Astrocyte (in vitro differentiated cells and primary cell): Measurements from ENCODE around the gene NCF2. TPM values are rescaled to one million over a fixed set of nuclear protein-coding genes. Genes with fewer than 3 reads are reported as not detected.

ENCODE experiments used
- DNase-seq: peaks from one replicate; pipeline ENCODE4 v3.0.0-alpha.2; 2010; ENCODE audit warnings: low read depth
- FAIRE-seq: peaks from 2 replicates; lab custom pipeline; 2011; peaks lifted over from hg19 to GRCh38; lab: Jason Lieb, UNC
- H2AFZ ChIP-seq: 2 replicates; pipeline ENCODE4 v1.6.0; 2012; ENCODE audit warnings: low read depth, low read length, inconsistent platforms
- H3K27ac ChIP-seq: 2 replicates; pipeline ENCODE4 v1.5.1; 2011; ENCODE audit warnings: low read depth, low read length, inconsistent platforms
- H3K27me3 ChIP-seq: 2 replicates; pipeline ENCODE4 v1.6.0; 2011; ENCODE audit warnings: low read length, inconsistent platforms; ENCODE audit not compliant: insufficient read depth
- H3K36me3 ChIP-seq: 2 replicates; pipeline ENCODE4 v1.5.1; 2011; ENCODE audit warnings: low read length, inconsistent platforms; ENCODE audit not compliant: insufficient read depth
- H3K4me1 ChIP-seq: 2 replicates; pipeline ENCODE4 v1.5.1; 2011; ENCODE audit warnings: low read length, inconsistent platforms; ENCODE audit not compliant: insufficient read depth
- H3K4me2 ChIP-seq: 2 replicates; pipeline ENCODE4 v1.6.0; 2012; ENCODE audit warnings: low read length, inconsistent platforms
- H3K4me3 ChIP-seq: 2 replicates; pipeline ENCODE4 v1.5.1; 2011; ENCODE audit warnings: low read depth, mild to moderate bottlenecking, low read length, inconsistent platforms; ENCODE audit not compliant: insufficient read depth
- H3K79me2 ChIP-seq: 2 replicates; pipeline ENCODE4 v1.6.0; 2012; ENCODE audit warnings: mild to moderate bottlenecking, low read length, inconsistent platforms; ENCODE audit not compliant: insufficient read depth
- H3K9ac ChIP-seq: 2 replicates; pipeline ENCODE4 v1.6.0; 2012; ENCODE audit warnings: mild to moderate bottlenecking, low read length, inconsistent platforms
- H3K9me3 ChIP-seq: 2 replicates; pipeline ENCODE4 v1.5.1; 2012; ENCODE audit warnings: low read depth, mild to moderate bottlenecking, low read length, inconsistent platforms; ENCODE audit not compliant: insufficient read depth
- H4K20me1 ChIP-seq: 2 replicates; pipeline ENCODE4 v1.6.0; 2012; ENCODE audit warnings: low read length, inconsistent platforms; ENCODE audit not compliant: insufficient read depth
- H3K27ac Mint-ChIP-seq: one replicate; pipeline ENCODE4 v1.8.0; 2021; ENCODE audit warnings: mild to moderate bottlenecking, mixed read lengths; ENCODE audit not compliant: unreplicated experiment
- H3K27me3 Mint-ChIP-seq: one replicate; pipeline ENCODE4 v1.8.0; 2021; ENCODE audit warnings: low read depth, mixed read lengths; ENCODE audit not compliant: unreplicated experiment
- H3K36me3 Mint-ChIP-seq: one replicate; pipeline ENCODE4 v1.8.0; 2021; ENCODE audit warnings: low read depth, mixed read lengths; ENCODE audit not compliant: unreplicated experiment
- H3K4me1 Mint-ChIP-seq: one replicate; pipeline ENCODE4 v1.8.0; 2021; ENCODE audit warnings: low read depth, mixed read lengths; ENCODE audit not compliant: unreplicated experiment
- H3K4me3 Mint-ChIP-seq: one replicate; pipeline ENCODE4 v1.8.0; 2021; ENCODE audit warnings: mild to moderate bottlenecking, moderate library complexity, mixed read lengths; ENCODE audit not compliant: unreplicated experiment
- H3K9me3 Mint-ChIP-seq: one replicate; pipeline ENCODE4 v1.8.0; 2021; ENCODE audit warnings: mild to moderate bottlenecking, mixed read lengths; ENCODE audit not compliant: unreplicated experiment
- CTCF ChIP-seq: IDR thresholded peaks from 2 replicates; pipeline ENCODE4 v1.5.1; 2011; ENCODE audit warnings: low read depth, mild to moderate bottlenecking, inconsistent platforms, low read length, moderate library complexity; ENCODE audit not compliant: insufficient read depth
- EZH2 ChIP-seq: IDR thresholded peaks from 2 replicates; pipeline ENCODE4 v1.6.1; 2012; ENCODE audit warnings: mild to moderate bottlenecking, low read length, inconsistent platforms; ENCODE audit not compliant: insufficient read depth
- total RNA-seq: library from RNA; stranded (reverse); gene quantifications from 2 replicates; pipeline ENCODE4 v1.2.1, GENCODE V29; 2021

Gene NCF2
- total RNA-seq, 1 donor from 2014 or later, result 4.3 TPM

DNA sequence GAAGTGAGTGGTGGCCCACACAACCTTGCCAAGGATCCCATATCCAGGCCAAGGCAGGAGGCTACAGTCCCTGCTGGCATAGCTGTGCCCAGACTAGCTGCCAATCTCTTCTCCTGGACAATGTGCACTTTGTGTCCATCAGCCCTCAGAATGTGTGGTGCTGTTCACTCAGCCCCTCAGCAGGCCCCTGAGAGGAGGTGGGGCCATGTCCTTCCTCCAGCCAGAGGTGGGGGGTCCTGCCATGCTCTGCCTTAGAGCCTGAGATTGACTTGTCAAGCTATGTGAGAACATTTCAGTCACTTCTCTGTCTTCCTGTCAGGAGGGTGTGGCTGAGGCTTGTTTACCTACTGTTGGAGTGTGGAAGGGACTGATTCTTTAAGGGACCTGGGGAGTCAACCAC lies 1.4 kb downstream of the NCF2 start:
- Histone ChIP-seq H3K9me3 (no peaks in the 10 kb centered on the region), H3K27me3 (no peaks in the 10 kb centered on the region), H2AFZ (no peak overlapping the region), H3K36me3 (no peaks in the 10 kb centered on the region), H3K9ac (no peak overlapping the region), H3K27ac (no peak overlapping the region), H3K4me3 (no peak overlapping the region), H3K4me2 (no peak overlapping the region), H4K20me1 (no peaks in the 10 kb centered on the region), H3K4me1 (no peaks in the 10 kb centered on the region), H3K79me2 (no peaks in the 10 kb centered on the region)
- no peak for TF ChIP-seq EZH2
- TF ChIP-seq CTCF, result no peak
- DNase-seq, result no peak
- Mint-ChIP-seq H3K27ac (no peak overlapping the region), H3K27me3 (no peaks in the 10 kb centered on the region), H3K4me3 (no peak overlapping the region), H3K9me3 (no peaks in the 10 kb centered on the region), H3K4me1 (no peaks in the 10 kb centered on the region), H3K36me3 (no peaks in the 10 kb centered on the region)
- no peak for FAIRE-seq

DNA sequence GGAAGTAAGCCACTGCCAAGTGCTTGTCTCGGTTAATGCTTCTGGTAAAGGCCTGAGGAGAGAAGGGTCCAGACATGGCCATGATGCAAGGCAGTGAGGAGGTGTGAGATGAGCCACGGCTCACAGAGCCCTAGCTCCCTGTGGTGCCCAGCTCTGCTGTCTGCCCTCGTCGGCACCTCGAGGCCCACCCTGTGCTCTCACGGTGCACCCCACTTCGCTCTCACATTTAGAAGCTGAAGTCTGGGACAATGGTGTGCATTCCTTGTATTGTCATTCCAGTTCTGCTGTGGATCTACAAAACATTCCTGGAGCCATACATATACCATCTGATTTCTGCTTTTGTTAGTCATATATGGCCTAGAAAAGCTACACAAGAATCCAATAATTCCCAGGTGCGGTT lies 3.3 kb downstream of the NCF2 start:
- no peaks in the 10 kb centered on the region for H3K36me3 ChIP-seq
- Mint-ChIP-seq H3K36me3 (no peaks in the 10 kb centered on the region), H3K9me3 (no peaks in the 10 kb centered on the region), H3K4me3 (no peak overlapping the region), H3K27ac (no peak overlapping the region), H3K27me3 (peaks cover 1% of the 10 kb centered on the region), H3K4me1 (no peaks in the 10 kb centered on the region)
- FAIRE-seq (no peak), DNase-seq (no peak)
- no peaks in the 10 kb centered on the region for H3K27me3 ChIP-seq
- H3K4me2 ChIP-seq, result no peak overlapping the region
- H4K20me1 ChIP-seq, result no peaks in the 10 kb centered on the region
- H3K4me3 ChIP-seq, result no peak overlapping the region
- no peak overlapping the region for H2AFZ ChIP-seq
- TF ChIP-seq CTCF (no peak), EZH2 (no peak)
- no peak overlapping the region for H3K9ac ChIP-seq
- no peaks in the 10 kb centered on the region for H3K4me1 ChIP-seq
- H3K79me2 ChIP-seq, result no peaks in the 10 kb centered on the region
- no peaks in the 10 kb centered on the region for H3K9me3 ChIP-seq
- no peak overlapping the region for H3K27ac ChIP-seq

DNA sequence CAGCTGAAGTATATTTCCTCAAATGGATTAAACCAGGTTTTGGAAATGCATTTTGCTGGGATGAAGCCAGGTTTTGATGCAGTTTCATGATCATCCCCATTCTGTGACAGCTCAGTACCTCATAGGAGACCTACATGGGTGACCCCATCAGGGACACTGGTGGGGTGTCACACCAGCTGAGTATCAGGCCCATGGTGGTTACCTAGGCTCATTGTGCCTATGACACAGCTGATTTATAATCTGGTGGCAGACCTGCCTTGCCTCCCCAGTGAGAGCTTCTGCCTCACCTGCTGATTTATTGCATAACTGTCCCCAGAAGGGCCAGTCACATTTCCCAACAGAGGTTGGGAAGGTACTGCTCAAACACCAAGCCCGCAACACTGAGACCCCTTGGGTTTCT lies 3.8 kb downstream of the NCF2 start:
- no peaks in the 10 kb centered on the region for H3K36me3 ChIP-seq
- H2AFZ ChIP-seq, result no peak overlapping the region
- no peaks in the 10 kb centered on the region for H3K79me2 ChIP-seq
- Mint-ChIP-seq H3K36me3 (no peaks in the 10 kb centered on the region), H3K9me3 (no peaks in the 10 kb centered on the region), H3K27me3 (peaks cover 1% of the 10 kb centered on the region), H3K4me1 (no peaks in the 10 kb centered on the region), H3K27ac (no peak overlapping the region), H3K4me3 (no peak overlapping the region)
- no peak overlapping the region for H3K4me3 ChIP-seq
- H3K4me2 ChIP-seq, result no peak overlapping the region
- no peak for FAIRE-seq
- no peak for DNase-seq
- H4K20me1 ChIP-seq, result no peaks in the 10 kb centered on the region
- H3K9me3 ChIP-seq, result no peaks in the 10 kb centered on the region
- no peaks in the 10 kb centered on the region for H3K27me3 ChIP-seq
- H3K27ac ChIP-seq, result no peak overlapping the region
- no peak for TF ChIP-seq CTCF
- no peak for TF ChIP-seq EZH2
- H3K4me1 ChIP-seq, result no peaks in the 10 kb centered on the region
- no peak overlapping the region for H3K9ac ChIP-seq
